ENCODE measurements around the gene PHF23.

The PHF23 gene

DNA sequence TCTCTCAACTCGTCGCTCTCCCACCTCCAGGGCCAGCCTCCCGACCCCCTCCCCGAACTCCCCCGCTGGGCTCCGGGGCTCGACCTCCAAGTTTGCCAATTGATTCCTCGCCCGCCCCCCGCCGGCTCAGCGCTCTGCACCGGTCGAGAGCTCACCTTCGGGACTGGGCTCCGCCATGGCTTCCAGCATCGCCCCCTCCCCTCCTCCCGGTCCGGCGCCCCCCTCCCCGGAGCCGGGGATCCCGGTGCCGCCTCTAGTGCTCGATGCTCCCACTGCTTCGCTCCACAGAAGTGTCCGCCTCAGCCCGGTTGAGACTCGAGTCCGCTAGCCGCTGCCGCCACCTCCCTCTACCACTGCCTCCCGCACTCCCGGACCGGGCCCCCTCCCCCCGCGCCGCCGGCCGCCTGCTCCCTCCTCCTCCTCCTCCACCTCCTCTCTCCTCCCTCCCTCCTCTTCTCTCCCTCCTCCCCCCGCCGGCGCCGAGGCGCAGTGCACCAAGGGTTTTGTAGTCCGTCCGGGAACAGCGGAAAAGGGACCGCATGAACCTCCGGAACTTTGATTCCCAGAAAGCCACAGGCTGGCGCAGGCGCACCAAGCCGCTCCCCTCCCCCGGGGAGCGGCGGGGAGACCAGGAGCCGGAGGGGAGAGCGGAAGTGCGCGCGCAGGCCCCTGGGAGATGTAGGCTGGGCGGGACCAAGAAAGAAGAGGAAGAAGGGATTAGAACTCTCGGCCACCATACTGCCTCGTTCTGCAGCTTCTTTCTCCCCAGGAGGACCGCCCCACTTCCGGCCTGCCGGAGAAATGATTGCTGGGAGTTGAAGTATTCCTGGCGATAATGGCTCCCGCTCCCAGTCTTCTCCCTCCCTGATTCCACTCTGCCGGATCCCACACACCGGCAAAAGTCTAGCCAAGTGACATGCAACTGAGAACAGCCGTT, at the start of gene PHF23:
Gene PHF23 (minus strand): TSS at position 367 of the 937 bp plus-strand sequence. CDS start 178 bp downstream, at position 189.
- peaks cover 63% of the 10 kb centered on the region for H3K36me3 Mint-ChIP-seq (ENCODE audit: low read depth)
- H3K4me3 Mint-ChIP-seq, result peak within 1 kb of the TSS; percentile 96 to 100 (median 96)
- H3K9me3 Mint-ChIP-seq, result no peaks in the 10 kb centered on the region
- H3K4me1 Mint-ChIP-seq, result peaks cover 52% of the 10 kb centered on the region
- H3K27ac Mint-ChIP-seq, result peak within 1 kb of the TSS; percentile 99
- no peaks in the 10 kb centered on the region for H3K27me3 Mint-ChIP-seq (ENCODE audit: low read depth)
- TF ChIP-seq, protein P1, sequence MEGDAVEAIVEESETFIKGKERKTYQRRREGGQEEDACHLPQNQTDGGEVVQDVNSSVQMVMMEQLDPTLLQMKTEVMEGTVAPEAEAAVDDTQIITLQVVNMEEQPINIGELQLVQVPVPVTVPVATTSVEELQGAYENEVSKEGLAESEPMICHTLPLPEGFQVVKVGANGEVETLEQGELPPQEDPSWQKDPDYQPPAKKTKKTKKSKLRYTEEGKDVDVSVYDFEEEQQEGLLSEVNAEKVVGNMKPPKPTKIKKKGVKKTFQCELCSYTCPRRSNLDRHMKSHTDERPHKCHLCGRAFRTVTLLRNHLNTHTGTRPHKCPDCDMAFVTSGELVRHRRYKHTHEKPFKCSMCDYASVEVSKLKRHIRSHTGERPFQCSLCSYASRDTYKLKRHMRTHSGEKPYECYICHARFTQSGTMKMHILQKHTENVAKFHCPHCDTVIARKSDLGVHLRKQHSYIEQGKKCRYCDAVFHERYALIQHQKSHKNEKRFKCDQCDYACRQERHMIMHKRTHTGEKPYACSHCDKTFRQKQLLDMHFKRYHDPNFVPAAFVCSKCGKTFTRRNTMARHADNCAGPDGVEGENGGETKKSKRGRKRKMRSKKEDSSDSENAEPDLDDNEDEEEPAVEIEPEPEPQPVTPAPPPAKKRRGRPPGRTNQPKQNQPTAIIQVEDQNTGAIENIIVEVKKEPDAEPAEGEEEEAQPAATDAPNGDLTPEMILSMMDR (IDR thresholded peaks at IDR 0.05; ENCODE audit: unreplicated experiment in 3 of 3), result no peak

GRCh38 chr17:7285679-7286078, 46.4 kb upstream of the PHF23 start:
- no peak overlapping the region for H3K27ac Mint-ChIP-seq
- TF ChIP-seq, protein P1 (IDR thresholded peaks at IDR 0.05; ENCODE audit: unreplicated experiment in 3 of 3), result no peak
- no peak overlapping the region for H3K4me3 Mint-ChIP-seq
- peaks cover 14% of the 10 kb centered on the region for H3K4me1 Mint-ChIP-seq
- H3K27me3 Mint-ChIP-seq (ENCODE audit: low read depth), result peaks cover 40% of the 10 kb centered on the region
- H3K36me3 Mint-ChIP-seq (ENCODE audit: low read depth), result peaks cover 3% of the 10 kb centered on the region
- no peaks in the 10 kb centered on the region for H3K9me3 Mint-ChIP-seq

GRCh38 chr17:7284911-7285310, 45.7 kb upstream of the PHF23 start:
- Mint-ChIP-seq H3K4me1 (peaks cover 16% of the 10 kb centered on the region), H3K36me3 (ENCODE audit: low read depth) (peaks cover 3% of the 10 kb centered on the region), H3K4me3 (no peak overlapping the region), H3K9me3 (no peaks in the 10 kb centered on the region), H3K27me3 (ENCODE audit: low read depth) (peaks cover 39% of the 10 kb centered on the region), H3K27ac (no peak overlapping the region)
- TF ChIP-seq, protein P1 (IDR thresholded peaks at IDR 0.05; ENCODE audit: unreplicated experiment in 3 of 3), result no peak

DNA sequence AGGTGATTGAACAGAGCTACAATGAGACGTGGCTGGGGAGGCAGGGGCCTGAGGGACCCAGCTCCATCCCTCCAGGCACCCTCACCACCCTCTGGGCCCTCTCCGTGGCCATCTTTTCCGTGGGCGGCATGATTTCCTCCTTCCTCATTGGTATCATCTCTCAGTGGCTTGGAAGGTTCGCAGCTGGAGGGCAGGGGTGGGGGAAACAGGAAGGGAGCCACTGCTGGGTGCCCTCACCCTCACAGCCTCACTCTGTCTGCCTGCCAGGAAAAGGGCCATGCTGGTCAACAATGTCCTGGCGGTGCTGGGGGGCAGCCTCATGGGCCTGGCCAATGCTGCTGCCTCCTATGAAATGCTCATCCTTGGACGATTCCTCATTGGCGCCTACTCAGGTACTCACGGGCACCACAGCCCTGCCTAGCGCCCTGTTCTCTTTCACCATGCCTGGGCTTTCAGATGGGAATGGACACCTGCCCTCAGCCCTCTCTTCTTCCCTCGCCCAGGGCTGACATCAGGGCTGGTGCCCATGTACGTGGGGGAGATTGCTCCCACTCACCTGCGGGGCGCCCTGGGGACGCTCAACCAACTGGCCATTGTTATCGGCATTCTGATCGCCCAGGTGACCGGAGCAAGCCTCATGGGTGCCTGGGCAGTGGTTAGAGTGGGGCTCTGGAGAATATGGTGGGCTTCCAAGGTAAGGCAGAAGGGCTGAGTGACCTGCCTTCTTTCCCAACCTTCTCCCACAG, 44.4 kb upstream of the PHF23 start:
- Mint-ChIP-seq H3K9me3 (no peaks in the 10 kb centered on the region), H3K4me3 (peak overlapping the region; percentile 71 to 87 (median 86)), H3K36me3 (ENCODE audit: low read depth) (peaks cover 3% of the 10 kb centered on the region), H3K27me3 (ENCODE audit: low read depth) (peaks cover 36% of the 10 kb centered on the region), H3K27ac (no peak overlapping the region), H3K4me1 (peaks cover 16% of the 10 kb centered on the region)
- TF ChIP-seq, protein P1 (IDR thresholded peaks at IDR 0.05; ENCODE audit: unreplicated experiment in 3 of 3), result no peak

GRCh38 chr17:7282752-7283321, 43.6 kb upstream of the PHF23 start:
- no peak overlapping the region for H3K27ac Mint-ChIP-seq
- H3K4me1 Mint-ChIP-seq, result peaks cover 16% of the 10 kb centered on the region
- peak overlapping the region; percentile 86 to 87 (median 86) for H3K4me3 Mint-ChIP-seq
- peaks cover 29% of the 10 kb centered on the region for H3K27me3 Mint-ChIP-seq (ENCODE audit: low read depth)
- H3K36me3 Mint-ChIP-seq (ENCODE audit: low read depth), result peaks cover 3% of the 10 kb centered on the region
- no peaks in the 10 kb centered on the region for H3K9me3 Mint-ChIP-seq
- TF ChIP-seq, protein P1 (IDR thresholded peaks at IDR 0.05; ENCODE audit: unreplicated experiment in 3 of 3), result no peak

Data from nephron (organoid).